GM06990 (cell line): ENCODE measurements around the gene COASY.
A peak's percentile ranks its signal among the peaks of the same experiment; 100 is the strongest.

ENCODE experiments used
- DNase-seq: peaks from one replicate; pipeline ENCODE4 v3.0.0-alpha.2; 2011; ENCODE audit not compliant: insufficient read length; ENCODE audit errors: extremely low read depth
- H3K27me3 ChIP-seq: replicated peaks from 2 replicates; pipeline ENCODE4 v1.6.0; 2011; ENCODE audit warnings: low read length; ENCODE audit not compliant: control insufficient read depth, insufficient read depth
- H3K36me3 ChIP-seq: 2 replicates; pipeline ENCODE4 v1.5.1; 2011; ENCODE audit warnings: low read length; ENCODE audit not compliant: control insufficient read depth, insufficient read depth
- H3K4me3 ChIP-seq: replicated peaks from 2 replicates; pipeline ENCODE4 v1.5.1; 2011; ENCODE audit warnings: low read depth, mild to moderate bottlenecking, control low read depth, low read length
- CTCF ChIP-seq: IDR thresholded peaks from 2 replicates; pipeline ENCODE4 v1.5.1; 2011; ENCODE audit warnings: low read length, control low read depth, mild to moderate bottlenecking, inconsistent platforms; ENCODE audit not compliant: insufficient read depth, poor library complexity, severe bottlenecking

The COASY gene

GRCh38 chr17:42586514-42587230 lies 24.7 kb downstream of the COASY start:
- peak; percentile 64 for DNase-seq
- no peak for TF ChIP-seq CTCF
- Histone ChIP-seq H3K27me3 (no peaks in the 10 kb centered on the region), H3K36me3 (peaks cover 42% of the 10 kb centered on the region), H3K4me3 (peak overlapping the region; percentile 5; the same call in 1 of the 2 replicates)

DNA sequence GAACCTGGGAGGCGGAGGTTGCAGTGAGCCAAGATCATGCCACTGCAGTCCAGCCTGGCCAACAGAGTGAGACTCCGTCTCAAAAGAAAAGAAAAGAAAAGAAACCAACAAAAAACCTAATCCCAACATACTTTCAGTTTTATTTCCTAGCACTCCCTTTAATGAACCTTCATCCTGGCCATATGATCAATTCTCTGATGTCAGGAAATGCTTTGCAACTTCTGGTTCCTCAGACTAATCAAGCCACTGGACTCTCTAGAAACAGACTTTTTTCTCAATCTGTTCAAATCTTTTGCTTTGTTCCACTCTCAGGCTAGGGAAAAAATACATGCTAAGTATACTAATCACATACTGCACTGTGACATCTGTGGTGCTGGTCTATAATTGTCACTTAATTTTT lies 28.9 kb downstream of the COASY start:
- peaks cover 14% of the 10 kb centered on the region for H3K36me3 ChIP-seq
- H3K4me3 ChIP-seq, result no peak overlapping the region
- no peaks in the 10 kb centered on the region for H3K27me3 ChIP-seq
- DNase-seq, result no peak
- no peak for TF ChIP-seq CTCF

DNA sequence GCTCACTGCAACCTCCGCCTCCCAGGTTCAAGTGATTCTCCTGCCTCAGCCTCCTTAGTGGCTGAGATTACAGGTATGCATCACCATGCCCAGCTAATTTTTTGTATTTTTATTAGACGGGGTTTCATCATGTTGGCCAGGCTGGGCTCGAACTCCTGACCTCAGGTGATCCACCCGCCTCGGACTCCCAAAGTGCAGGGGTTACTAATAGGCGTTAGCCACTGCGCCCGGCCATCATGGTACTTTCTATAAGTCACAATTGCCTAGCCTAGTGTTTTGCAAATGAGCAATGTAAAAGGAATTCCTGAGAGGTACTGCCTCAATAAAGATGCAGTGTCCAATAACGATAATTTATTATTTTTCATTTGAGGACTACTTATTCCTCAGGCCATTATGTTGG lies 29.5 kb downstream of the COASY start:
- Histone ChIP-seq H3K4me3 (no peak overlapping the region), H3K36me3 (peaks cover 14% of the 10 kb centered on the region), H3K27me3 (no peaks in the 10 kb centered on the region)
- no peak for DNase-seq
- no peak for TF ChIP-seq CTCF

GRCh38 chr17:42596386-42596785 lies 34.4 kb downstream of the COASY start:
- no peak overlapping the region for H3K4me3 ChIP-seq
- no peak for TF ChIP-seq CTCF
- peaks cover 4% of the 10 kb centered on the region for H3K36me3 ChIP-seq
- no peak for DNase-seq
- H3K27me3 ChIP-seq, result no peaks in the 10 kb centered on the region

DNA sequence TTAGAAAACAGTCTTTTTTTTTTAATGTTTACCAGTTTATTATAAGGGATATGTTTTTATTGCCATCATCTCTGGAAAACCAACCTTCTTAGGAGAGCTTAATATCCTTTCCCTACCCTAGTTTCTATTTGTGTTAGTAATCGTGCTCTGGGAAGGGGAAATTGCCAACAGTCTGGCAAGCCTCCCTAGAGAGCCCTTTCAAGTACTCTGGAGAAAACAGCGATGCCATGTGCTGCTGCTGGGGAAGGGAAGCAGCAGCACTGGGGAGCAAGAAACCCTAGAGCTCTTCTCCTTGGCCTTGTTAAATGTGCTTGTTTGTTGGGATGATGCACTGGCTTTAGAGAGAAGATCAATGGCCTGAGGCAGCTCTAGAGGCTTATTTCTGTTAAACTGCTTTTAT lies 37.0 kb downstream of the COASY start:
- TF ChIP-seq CTCF, result no peak
- H3K36me3 ChIP-seq, result peaks cover 2% of the 10 kb centered on the region
- H3K4me3 ChIP-seq, result no peak overlapping the region
- DNase-seq, result no peak
- H3K27me3 ChIP-seq, result no peaks in the 10 kb centered on the region

DNA sequence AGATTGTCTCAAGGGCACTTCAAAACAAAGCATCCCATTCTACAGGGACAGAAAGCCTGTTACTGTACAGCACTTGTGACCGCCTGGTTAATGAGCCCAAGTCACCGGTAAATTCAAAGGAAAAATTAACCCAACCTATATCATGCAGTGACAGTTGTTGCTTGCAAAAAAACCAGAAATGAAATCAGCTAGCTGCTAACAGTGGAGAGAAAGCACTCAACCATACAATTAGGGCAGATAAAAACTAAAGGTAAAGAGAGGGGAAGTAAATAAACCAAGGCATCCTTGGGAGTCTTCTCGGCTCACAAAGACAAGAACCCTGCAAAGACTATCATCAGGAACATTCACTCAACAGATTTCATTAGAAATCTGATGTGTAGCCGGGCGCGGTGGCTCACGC lies 41.4 kb downstream of the COASY start:
- no peaks in the 10 kb centered on the region for H3K27me3 ChIP-seq
- DNase-seq, result no peak
- no peak overlapping the region for H3K4me3 ChIP-seq
- TF ChIP-seq CTCF, result no peak
- peaks cover 2% of the 10 kb centered on the region for H3K36me3 ChIP-seq
